Heart left ventricle (tissue), 16 donors: ENCODE data around the gene LTO1. TPM values are rescaled to one million over a fixed set of nuclear protein-coding genes. Genes with fewer than 3 reads are reported as not detected.
"Not testable (repeated sequence)": the region's sequence is repeated elsewhere in the genome, so short reads cannot be mapped to it uniquely, and the experiment has no call there.

Source experiments
- ATAC-seq, 4 donors: fragments of 200-7000 bp; cut with Tn5 transposase; one replicate each; pipeline ENCODE4 v1.9.1; 2020 to 2022; ENCODE audit warnings: moderate library complexity in 4 of 4, mild to moderate bottlenecking in 3 of 4, moderate number of reproducible peaks in 1 of 4
- DNase-seq, 5 donors: peaks; one replicate each; pipeline ENCODE4 v3.0.0-alpha.2; 2020
- H3K27ac ChIP-seq, 12 donors: fragments of 200-600 bp; sonication (generic) in 4 of 12; one replicate each; pipeline versions ENCODE4 v1.5.0 to v1.8.0; 2016 to 2022; ENCODE audit warnings: mild to moderate bottlenecking in 2 of 12
- H3K27me3 ChIP-seq, 9 donors: fragments of 200-600 bp; sonication (generic) in 2 of 9; one replicate each; pipeline versions ENCODE4 v1.5.1 to v1.8.0; 2016 to 2022; ENCODE audit warnings: mild to moderate bottlenecking in 3 of 9
- H3K36me3 ChIP-seq, 9 donors: fragments of 200-600 bp; sonication (generic) in 2 of 9; one replicate each; pipeline versions ENCODE4 v1.5.0 to v1.8.0; 2018 to 2022; ENCODE audit warnings: mild to moderate bottlenecking in 2 of 9
- H3K4me1 ChIP-seq, 12 donors: fragments of 200-600 bp; sonication (generic) in 4 of 12; one replicate each; pipeline versions ENCODE4 v1.5.0 to v1.8.0; 2016 to 2022; ENCODE audit warnings: mild to moderate bottlenecking in 3 of 12
- H3K4me3 ChIP-seq, 12 donors: fragments of 200-600 bp; sonication (generic) in 4 of 12; one replicate each; pipeline versions ENCODE4 v1.5.0 to v1.8.0; 2017 to 2022; ENCODE audit warnings: mild to moderate bottlenecking in 9 of 12, moderate library complexity in 4 of 12
- H3K9me3 ChIP-seq, 12 donors: fragments of 200-600 bp; sonication (generic) in 4 of 12; one replicate each; pipeline versions ENCODE4 v1.5.0 to v1.8.0; 2016 to 2022; ENCODE audit warnings: mild to moderate bottlenecking in 1 of 12
- CTCF ChIP-seq, 12 donors: fragments of 200-600 bp; sonication (generic) in 4 of 12; IDR thresholded peaks; one replicate each; pipeline versions ENCODE4 v1.5.0 to v1.8.0; 2018 to 2022; ENCODE audit warnings: antibody characterized with exemption in 12 of 12, mild to moderate bottlenecking in 5 of 12
- POLR2A ChIP-seq, 2 donors: fragments of 450-650 bp; IDR thresholded peaks; one replicate each; pipeline ENCODE4 v1.6.1; 2017; ENCODE audit warnings: antibody characterized with exemption in 2 of 2, mild to moderate bottlenecking in 2 of 2, moderate library complexity in 2 of 2
- WGBS, 4 donors: extraction: QIAGEN DNeasy Blood & Tissue Kit in 2 of 4; methylation state at CpG; one replicate each; pipeline versions ENCODE4 v1.1.5 to v1.1.7; 2013 to 2018; 5-methylcytosine and 5-hydroxymethylcytosine counted together
- intact Hi-C, 10 donors: fragments of 100-400 bp; cut with DNase I; formaldehyde crosslinking; loops; one replicate each; pipeline versions ENCODE4 v1.11.1 to v1.14.2; 2022
- polyA plus RNA-seq, 2 donors: library from polyadenylated mRNA; stranded (reverse); fragments of 200-250 nt; gene quantifications; one replicate each; pipeline ENCODE4 v1.2.3, GENCODE V29; 2013
- total RNA-seq, 9 donors: library from RNA; depleted of rRNA in 2 of 9; stranded (reverse); fragments of >200 nt in 2 of 9; fragmentation: NEBNext Ultra II Directional in 3 of 9; extraction: Animal tissue kit (Norgen Biotek cat#: 25700) in 3 of 9; gene quantifications; one replicate each; pipeline versions ENCODE4 v1.1.0 to v1.2.4, GENCODE V29; 2016 to 2023
- donor health status: ischemic (EF 13 %, LVEDD 7.1; RV severe dilation, severe dysfunction).
- donor health status: healthy with polysubstance abuse.
- donor health status: DM: no; HTN: yes; CAD: no.
- donor health status: DM: no; HTN: no; CAD: no.
- donor health status: ischemic (EF 25% LVEDD 6.9; RV normal size, moderate dysfunction).
- donor health status: ischemic (EF 25% LVEDD 5.7; RV mildly dilated, moderate dysfunction).
- donor health status: healthy.
- donor health status: DM: yes; HTN: yes; CAD: no.
- donor health status: ischemic (EF 35%, LVEDD 5.7; RV mildly dilated, moderate dysfunction).
- donor health status: nonischemic (EF 11% LVEDD 7.7; RV severe dilation, severe dysfunction).
- donor health status: DM: yes; HTN: yes; CAD: no.
- donor health status: PGD.
- donor health status: ischemic (EF 29% LVEDD 5.4; RV normal size, mild dysfunction).
- donor health status: nonischemic (EF 23%, LVEDD 6.1; RV moderate dilation, normal function).

LTO1 gene
- total and polyA plus RNA-seq, 11 donors, result 4.1 to 14.4 (median 9.4) TPM

GRCh38 chr11:69692422-69692821 lies 17.3 kb upstream of the LTO1 start:
- Histone ChIP-seq H3K27me3 (peaks cover 0 to 30% (median 9%) of the 10 kb centered on the region in 9 donors), H3K4me3 (no peak overlapping the region), H3K36me3 (no peaks in the 10 kb centered on the region), H3K27ac (no peak overlapping the region), H3K4me1 (no peaks in the 10 kb centered on the region), H3K9me3 (peaks cover 0 to 8% (median 0%) of the 10 kb centered on the region in 12 donors)
- no peak for ATAC-seq
- TF ChIP-seq POLR2A (IDR thresholded peaks at IDR 0.05), result no peak
- no peak for TF ChIP-seq CTCF (IDR thresholded peaks at IDR 0.05)
- DNase-seq, result no peak
- intact Hi-C loops, result no loop called here

- ATAC-seq (no peak), DNase-seq (no peak)
- Histone ChIP-seq H3K4me1 (no peaks in the 10 kb centered on the region), H3K9me3 (peaks cover 0 to 8% (median 0%) of the 10 kb centered on the region in 12 donors), H3K4me3 (no peak overlapping the region), H3K27ac (no peak overlapping the region), H3K27me3 (peaks cover 0 to 30% (median 5%) of the 10 kb centered on the region in 9 donors), H3K36me3 (no peaks in the 10 kb centered on the region)
- intact Hi-C loops, result no loop called here
- TF ChIP-seq POLR2A (IDR thresholded peaks at IDR 0.05) (no peak), CTCF (IDR thresholded peaks at IDR 0.05) (no peak)
- WGBS, 4 donors, result 80 to 89% (median 83%) methylated on average over 2 of the region's 2 CpGs
Observed at GRCh38 chr11:69691463-69691862, 16.3 kb upstream of the LTO1 start.

GRCh38 chr11:69689484-69690319 lies 14.5 kb upstream of the LTO1 start:
- Histone ChIP-seq H3K27me3 (peaks cover 0 to 27% (median 3%) of the 10 kb centered on the region in 9 donors), H3K9me3 (peaks cover 0 to 8% (median 0%) of the 10 kb centered on the region in 12 donors), H3K4me3 (no peak overlapping the region), H3K36me3 (no peaks in the 10 kb centered on the region), H3K4me1 (peaks cover 0 to 7% (median 0%) of the 10 kb centered on the region in 12 donors), H3K27ac (no peak overlapping the region)
- no peak for TF ChIP-seq POLR2A (IDR thresholded peaks at IDR 0.05)
- TF ChIP-seq CTCF (IDR thresholded peaks at IDR 0.05), result no peak
- no peak for DNase-seq
- intact Hi-C loops, result loop anchor here in 8 of 10 donors (2.0 to 5.0 kb wide), 7 partner anchors 113 to 508 kb away; no protein-coding TSS in a partner anchor
- ATAC-seq, result no peak
- 88 to 94% (median 90%) methylated on average over 5 of the region's 5 CpGs for WGBS, 4 donors

- intact Hi-C loops, result loop anchor here (2.0 to 5.0 kb wide), 9 partner anchors 114 to 509 kb away; no protein-coding TSS in a partner anchor
- not testable (repeated sequence) for ATAC-seq, H3K9me3 ChIP-seq, H3K36me3 ChIP-seq, DNase-seq, H3K27ac ChIP-seq, H3K4me3 ChIP-seq, H3K4me1 ChIP-seq
- 78 to 83% (median 81%) methylated on average over 5 of the region's 5 CpGs for WGBS, 4 donors
- peaks cover 0 to 16% (median 3%) of the 10 kb centered on the region in 9 donors for H3K27me3 ChIP-seq
Observed at GRCh38 chr11:69687969-69688771, 13.0 kb upstream of the LTO1 start.
